Measurements from ENCODE around the gene SPATS2. TPM values are rescaled to one million over a fixed set of nuclear protein-coding genes. Genes with fewer than 3 reads are reported as not detected.

SPATS2 gene
- total RNA-seq, 1 experiment from 2014 or later = 56.3 TPM

DNA sequence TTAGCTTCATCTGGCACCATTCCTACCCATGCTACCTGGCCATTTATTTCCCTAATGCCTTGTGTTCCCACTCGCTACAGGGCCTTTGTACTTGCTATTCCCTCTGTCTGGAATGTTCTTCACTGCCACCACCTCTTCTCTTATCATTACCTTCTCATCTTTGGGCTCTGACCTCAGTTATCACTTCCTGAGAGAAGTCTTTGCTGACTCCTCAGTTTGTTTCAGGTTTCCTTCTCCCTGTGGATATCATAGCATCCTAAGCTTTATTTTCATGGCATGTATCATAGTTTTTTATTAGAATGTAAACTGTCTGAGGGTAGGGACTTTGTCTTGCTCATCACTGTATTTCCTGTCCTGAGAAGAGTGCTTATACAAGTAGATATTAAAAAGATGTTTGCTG is 29.7 kb downstream of the SPATS2 start:
- CTCF ChIA-PET = interaction anchor here (0.6 kb wide), 1 partner anchor 211 kb away, joined by 5 read pairs; no protein-coding TSS in a partner anchor
- no TSS peak for BruUV-seq (replicated peaks)
- ATAC-seq (no peak), DNase-seq (ENCODE audit: low read depth, low spot score) (no peak)
- TF ChIP-seq TCF7L2 (IDR thresholded peaks at IDR 0.05; ENCODE audit: low read depth, low read length) = no peak
- TF ChIP-seq, protein P1, sequence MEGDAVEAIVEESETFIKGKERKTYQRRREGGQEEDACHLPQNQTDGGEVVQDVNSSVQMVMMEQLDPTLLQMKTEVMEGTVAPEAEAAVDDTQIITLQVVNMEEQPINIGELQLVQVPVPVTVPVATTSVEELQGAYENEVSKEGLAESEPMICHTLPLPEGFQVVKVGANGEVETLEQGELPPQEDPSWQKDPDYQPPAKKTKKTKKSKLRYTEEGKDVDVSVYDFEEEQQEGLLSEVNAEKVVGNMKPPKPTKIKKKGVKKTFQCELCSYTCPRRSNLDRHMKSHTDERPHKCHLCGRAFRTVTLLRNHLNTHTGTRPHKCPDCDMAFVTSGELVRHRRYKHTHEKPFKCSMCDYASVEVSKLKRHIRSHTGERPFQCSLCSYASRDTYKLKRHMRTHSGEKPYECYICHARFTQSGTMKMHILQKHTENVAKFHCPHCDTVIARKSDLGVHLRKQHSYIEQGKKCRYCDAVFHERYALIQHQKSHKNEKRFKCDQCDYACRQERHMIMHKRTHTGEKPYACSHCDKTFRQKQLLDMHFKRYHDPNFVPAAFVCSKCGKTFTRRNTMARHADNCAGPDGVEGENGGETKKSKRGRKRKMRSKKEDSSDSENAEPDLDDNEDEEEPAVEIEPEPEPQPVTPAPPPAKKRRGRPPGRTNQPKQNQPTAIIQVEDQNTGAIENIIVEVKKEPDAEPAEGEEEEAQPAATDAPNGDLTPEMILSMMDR (IDR thresholded peaks at IDR 0.05) = no peak
- TF ChIP-seq, protein P2, sequence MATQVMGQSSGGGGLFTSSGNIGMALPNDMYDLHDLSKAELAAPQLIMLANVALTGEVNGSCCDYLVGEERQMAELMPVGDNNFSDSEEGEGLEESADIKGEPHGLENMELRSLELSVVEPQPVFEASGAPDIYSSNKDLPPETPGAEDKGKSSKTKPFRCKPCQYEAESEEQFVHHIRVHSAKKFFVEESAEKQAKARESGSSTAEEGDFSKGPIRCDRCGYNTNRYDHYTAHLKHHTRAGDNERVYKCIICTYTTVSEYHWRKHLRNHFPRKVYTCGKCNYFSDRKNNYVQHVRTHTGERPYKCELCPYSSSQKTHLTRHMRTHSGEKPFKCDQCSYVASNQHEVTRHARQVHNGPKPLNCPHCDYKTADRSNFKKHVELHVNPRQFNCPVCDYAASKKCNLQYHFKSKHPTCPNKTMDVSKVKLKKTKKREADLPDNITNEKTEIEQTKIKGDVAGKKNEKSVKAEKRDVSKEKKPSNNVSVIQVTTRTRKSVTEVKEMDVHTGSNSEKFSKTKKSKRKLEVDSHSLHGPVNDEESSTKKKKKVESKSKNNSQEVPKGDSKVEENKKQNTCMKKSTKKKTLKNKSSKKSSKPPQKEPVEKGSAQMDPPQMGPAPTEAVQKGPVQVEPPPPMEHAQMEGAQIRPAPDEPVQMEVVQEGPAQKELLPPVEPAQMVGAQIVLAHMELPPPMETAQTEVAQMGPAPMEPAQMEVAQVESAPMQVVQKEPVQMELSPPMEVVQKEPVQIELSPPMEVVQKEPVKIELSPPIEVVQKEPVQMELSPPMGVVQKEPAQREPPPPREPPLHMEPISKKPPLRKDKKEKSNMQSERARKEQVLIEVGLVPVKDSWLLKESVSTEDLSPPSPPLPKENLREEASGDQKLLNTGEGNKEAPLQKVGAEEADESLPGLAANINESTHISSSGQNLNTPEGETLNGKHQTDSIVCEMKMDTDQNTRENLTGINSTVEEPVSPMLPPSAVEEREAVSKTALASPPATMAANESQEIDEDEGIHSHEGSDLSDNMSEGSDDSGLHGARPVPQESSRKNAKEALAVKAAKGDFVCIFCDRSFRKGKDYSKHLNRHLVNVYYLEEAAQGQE (IDR thresholded peaks at IDR 0.05; ENCODE audit: insufficient read depth in 1 of 2, low read depth in 2 of 2, low read length in 1 of 2) = no peak
- TF ChIP-seq POLR2AphosphoS5 (IDR thresholded peaks at IDR 0.05; ENCODE audit: low read depth, low read length) = no peak
- TF ChIP-seq SIN3A (IDR thresholded peaks at IDR 0.05; ENCODE audit: borderline replicate concordance, insufficient read depth, low read depth, low read length) = no peak
- Histone ChIP-seq H3K27me3 (ENCODE audit: control insufficient read depth, insufficient read depth, low read length) (no peaks in the 10 kb centered on the region), H3K4me1 (ENCODE audit: control insufficient read depth, insufficient read depth, low read length) (no peaks in the 10 kb centered on the region), H3K4me3 (ENCODE audit: low read depth in 2 of 2, low read length in 2 of 2) (no peak overlapping the region), H3K36me3 (ENCODE audit: control insufficient read depth, insufficient read depth, low read length) (no peaks in the 10 kb centered on the region), H3K27ac (ENCODE audit: low read length) (no peak overlapping the region), H3K9me3 (ENCODE audit: control insufficient read depth, insufficient read depth, low read depth, low read length) (no peaks in the 10 kb centered on the region)
- POLR2A ChIA-PET = interaction anchor here (0.6 to 0.7 kb wide), 3 partner anchors 9 to 59 kb away, joined by 3 to 8 read pairs (median 6); no protein-coding TSS in a partner anchor
- in situ Hi-C loops (cut with HindIII; ENCODE audit: low pct_unique_long_range_greater_than_20kb, low sequenced_read_pairs) (no loop called here), intact Hi-C loops (cut with micrococcal nuclease; ENCODE audit: unreplicated experiment) (no loop called here)

DNA sequence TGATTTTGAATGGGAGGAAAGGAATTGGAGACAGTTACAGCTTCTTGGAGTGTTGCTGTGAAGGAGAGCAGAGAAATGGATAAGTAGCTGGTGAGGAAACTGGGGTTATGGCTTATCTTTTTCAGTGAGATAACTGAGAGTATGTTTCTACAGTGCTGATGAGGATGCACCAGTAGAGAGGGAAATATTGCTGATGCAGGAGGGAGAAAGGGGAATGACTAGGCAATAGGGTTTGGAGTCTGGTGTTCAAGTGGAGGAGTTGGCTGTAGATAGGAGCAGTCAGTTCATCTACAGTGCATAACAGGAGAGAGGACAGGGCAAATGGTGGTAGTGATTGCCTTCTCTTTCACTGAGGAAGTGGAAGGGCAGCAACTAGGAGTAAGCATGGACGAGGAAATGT is 33.0 kb downstream of the SPATS2 start:
- in situ Hi-C loops (cut with HindIII; ENCODE audit: low pct_unique_long_range_greater_than_20kb, low sequenced_read_pairs) (no loop called here), intact Hi-C loops (cut with micrococcal nuclease; ENCODE audit: unreplicated experiment) (no loop called here)
- BruUV-seq (replicated peaks) = no TSS peak
- ChIA-PET CTCF (no interaction called here), POLR2A (no interaction called here)
- Histone ChIP-seq H3K9me3 (ENCODE audit: control insufficient read depth, insufficient read depth, low read depth, low read length) (no peaks in the 10 kb centered on the region), H3K36me3 (ENCODE audit: control insufficient read depth, insufficient read depth, low read length) (no peaks in the 10 kb centered on the region), H3K4me1 (ENCODE audit: control insufficient read depth, insufficient read depth, low read length) (no peaks in the 10 kb centered on the region), H3K27me3 (ENCODE audit: control insufficient read depth, insufficient read depth, low read length) (no peaks in the 10 kb centered on the region), H3K27ac (ENCODE audit: low read length) (no peak overlapping the region), H3K4me3 (ENCODE audit: low read depth in 2 of 2, low read length in 2 of 2) (no peak overlapping the region)
- DNase-seq (ENCODE audit: low read depth, low spot score) (no peak), ATAC-seq (no peak)
- TF ChIP-seq, protein P1 (IDR thresholded peaks at IDR 0.05) = no peak
- TF ChIP-seq POLR2AphosphoS5 (IDR thresholded peaks at IDR 0.05; ENCODE audit: low read depth, low read length) (no peak), SIN3A (IDR thresholded peaks at IDR 0.05; ENCODE audit: borderline replicate concordance, insufficient read depth, low read depth, low read length) (no peak), TCF7L2 (IDR thresholded peaks at IDR 0.05; ENCODE audit: low read depth, low read length) (no peak)
- TF ChIP-seq, protein P2 (IDR thresholded peaks at IDR 0.05; ENCODE audit: insufficient read depth in 1 of 2, low read depth in 2 of 2, low read length in 1 of 2) = no peak

Data from Panc1 (cell line).